Measurements from ENCODE around the gene CYYR1.

CYYR1 gene

GRCh38 chr21:26572702-26573381, at the start of gene CYYR1:
Gene CYYR1, minus strand, starts transcription at chr21:26573286. Its CDS starts 346 bp downstream, at chr21:26572940.
- no peak for DNase-seq (ENCODE audit: low read depth in 4 of 4, low spot score in 1 of 4)

- DNase-seq (ENCODE audit: low read depth in 4 of 4, low spot score in 1 of 4), result no peak
Observed at GRCh38 chr21:26617176-26617575, 44.1 kb upstream of the CYYR1 start.

GRCh38 chr21:26614251-26614650, 41.2 kb upstream of the CYYR1 start:
- no peak for DNase-seq (ENCODE audit: low read depth in 4 of 4, low spot score in 1 of 4)

GRCh38 chr21:26599261-26599660, 26.2 kb upstream of the CYYR1 start:
- no peak for DNase-seq (ENCODE audit: low read depth in 4 of 4, low spot score in 1 of 4)

- DNase-seq (ENCODE audit: low read depth in 4 of 4, low spot score in 1 of 4), result no peak
Observed at GRCh38 chr21:26597981-26598380, 24.9 kb upstream of the CYYR1 start.

- DNase-seq (ENCODE audit: low read depth in 4 of 4, low spot score in 1 of 4), result no peak
Observed at GRCh38 chr21:26597031-26597430, 23.9 kb upstream of the CYYR1 start.

- no peak for DNase-seq (ENCODE audit: low read depth in 4 of 4, low spot score in 1 of 4)
Observed at GRCh38 chr21:26595971-26596370, 22.9 kb upstream of the CYYR1 start.

- DNase-seq (ENCODE audit: low read depth in 4 of 4, low spot score in 1 of 4), result no peak
Observed at GRCh38 chr21:26593800-26594199, 20.7 kb upstream of the CYYR1 start.

GRCh38 chr21:26591543-26591942, 18.5 kb upstream of the CYYR1 start:
- no peak for DNase-seq (ENCODE audit: low read depth in 4 of 4, low spot score in 1 of 4)

- no peak for DNase-seq (ENCODE audit: low read depth in 4 of 4, low spot score in 1 of 4)
Observed at GRCh38 chr21:26588446-26588845, 15.4 kb upstream of the CYYR1 start.

GRCh38 chr21:26587736-26588201, 14.7 kb upstream of the CYYR1 start:
- no peak for DNase-seq (ENCODE audit: low read depth in 4 of 4, low spot score in 1 of 4)

GRCh38 chr21:26583769-26584168, 10.7 kb upstream of the CYYR1 start:
- DNase-seq (ENCODE audit: low read depth in 4 of 4, low spot score in 1 of 4), result no peak

GRCh38 chr21:26581818-26582217, 8.7 kb upstream of the CYYR1 start:
- no peak for DNase-seq (ENCODE audit: low read depth in 4 of 4, low spot score in 1 of 4)

GRCh38 chr21:26572076-26572701, 897 bp downstream of the CYYR1 start:
- DNase-seq (ENCODE audit: low read depth in 4 of 4, low spot score in 1 of 4), result no peak

GRCh38 chr21:26570203-26570602, 2.9 kb downstream of the CYYR1 start:
- no peak for DNase-seq (ENCODE audit: low read depth in 4 of 4, low spot score in 1 of 4)

- DNase-seq (ENCODE audit: low read depth in 4 of 4, low spot score in 1 of 4), result no peak
Observed at GRCh38 chr21:26565546-26565945, 7.5 kb downstream of the CYYR1 start.

GRCh38 chr21:26565111-26565510, 8.0 kb downstream of the CYYR1 start:
- no peak for DNase-seq (ENCODE audit: low read depth in 4 of 4, low spot score in 1 of 4)

GRCh38 chr21:26563856-26564503, 9.1 kb downstream of the CYYR1 start:
- DNase-seq (ENCODE audit: low read depth in 4 of 4, low spot score in 1 of 4), result no peak

- DNase-seq (ENCODE audit: low read depth in 4 of 4, low spot score in 1 of 4), result no peak
Observed at GRCh38 chr21:26560612-26561011, 12.5 kb downstream of the CYYR1 start.

GRCh38 chr21:26559099-26559498, 14.0 kb downstream of the CYYR1 start:
- DNase-seq (ENCODE audit: low read depth in 4 of 4, low spot score in 1 of 4), result no peak

- no peak for DNase-seq (ENCODE audit: low read depth in 4 of 4, low spot score in 1 of 4)
Observed at GRCh38 chr21:26557106-26557505, 16.0 kb downstream of the CYYR1 start.

GRCh38 chr21:26555540-26556146, 17.4 kb downstream of the CYYR1 start:
- no peak for DNase-seq (ENCODE audit: low read depth in 4 of 4, low spot score in 1 of 4)

All from stimulated activated CD4-positive, alpha-beta T cell treated with anti-CD3 and anti-CD28 coated beads, Interleukin-1b, Interleukin-23, amount 100 ng/mL, for 24 hours (primary cell).